Stomach (tissue), 4 donors: ENCODE measurements around the gene MAMLD1.

Source experiments
- POLR2A ChIP-seq, 4 donors: fragments of 450-650 bp; IDR thresholded peaks; one replicate each; pipeline ENCODE4 v1.6.1; 2016; ENCODE audit warnings: antibody characterized with exemption in 4 of 4, control low read depth in 2 of 4, mild to moderate bottlenecking in 1 of 4, moderate library complexity in 1 of 4
- POLR2AphosphoS5 ChIP-seq, 3 donors: sonication (generic); formaldehyde crosslinking; IDR thresholded peaks; one replicate each; pipeline ENCODE4 v1.6.1; 2016; ENCODE audit warnings: antibody characterized with exemption in 3 of 3

- no peak for TF ChIP-seq POLR2A (IDR thresholded peaks at IDR 0.05)
- TF ChIP-seq POLR2AphosphoS5 (IDR thresholded peaks at IDR 0.05) = no peak
Measured at GRCh38 chrX:150460781-150461180, 97.7 kb downstream of the MAMLD1 start.
